HG02642 (cell line): ENCODE results near the gene ARL13B.
"Not testable (repeated sequence)": the region's sequence is repeated elsewhere in the genome, so short reads cannot be mapped to it uniquely, and the experiment has no call there.

Experiments used
- ATAC-seq: cut with Tn5 transposase; IDR thresholded peaks from one replicate; pipeline ENCODE4 v1.9.1; 2021; ENCODE audit warnings: mild to moderate bottlenecking; ENCODE audit not compliant: unreplicated experiment, poor library complexity

ARL13B gene

DNA sequence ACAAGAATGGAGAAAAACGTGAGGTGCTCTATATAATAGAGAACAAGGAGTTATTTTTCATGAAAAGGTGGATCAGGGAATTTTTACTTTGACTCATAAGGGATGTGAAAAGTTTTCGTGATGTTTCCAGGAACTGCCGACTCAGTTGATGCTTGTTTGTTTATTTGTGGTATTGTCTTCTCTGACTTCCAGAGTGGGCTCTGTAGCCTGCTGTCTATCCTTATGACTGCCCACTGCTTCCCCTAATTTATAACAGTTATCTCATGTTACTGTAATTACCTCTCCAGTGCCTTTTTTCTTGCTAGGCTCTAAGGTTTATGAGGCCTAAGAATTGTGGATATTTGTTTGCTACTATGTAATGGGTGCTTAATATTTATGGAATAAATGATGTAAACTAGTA is 12.3 kb downstream of the ARL13B start:
- ATAC-seq, result no peak

DNA sequence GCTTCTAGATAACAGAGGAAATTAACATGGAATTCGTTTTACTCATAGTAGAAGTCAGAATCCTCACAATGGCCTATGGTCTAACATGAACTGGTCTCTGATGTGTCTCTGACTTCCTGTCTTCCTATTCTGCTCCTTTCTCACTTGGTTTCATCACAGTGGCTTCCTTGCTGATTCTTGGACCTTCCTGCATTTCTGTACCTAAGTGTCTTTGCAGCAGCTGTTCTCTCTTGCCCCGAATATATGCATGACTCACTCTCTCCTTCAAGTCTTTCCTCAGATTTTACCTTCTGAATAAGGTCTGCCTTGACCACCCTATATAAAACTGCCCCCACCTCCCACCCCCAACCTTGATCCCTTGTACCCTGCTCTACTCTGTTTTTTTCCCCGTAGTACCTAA is 14.1 kb downstream of the ARL13B start:
- ATAC-seq, result no peak

DNA sequence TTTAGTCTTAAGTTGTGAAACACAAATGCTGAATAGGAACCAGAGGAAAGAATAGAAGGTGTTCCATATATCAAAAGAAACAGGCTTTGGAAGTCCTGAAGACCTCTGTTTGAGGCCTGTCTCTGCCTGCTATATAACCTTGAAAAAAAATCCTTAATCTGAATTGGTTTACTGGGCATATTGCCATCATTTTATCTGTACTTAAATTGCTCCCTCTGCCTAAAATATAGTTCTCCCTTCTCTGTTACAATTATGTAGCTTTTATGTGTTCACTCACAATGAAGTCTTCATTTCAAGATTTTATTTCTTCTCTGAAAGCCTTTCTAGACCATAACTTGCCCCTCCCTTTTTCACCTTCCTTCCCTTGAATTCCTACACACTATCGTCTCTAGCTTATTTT is 21.2 kb downstream of the ARL13B start:
- no peak for ATAC-seq

DNA sequence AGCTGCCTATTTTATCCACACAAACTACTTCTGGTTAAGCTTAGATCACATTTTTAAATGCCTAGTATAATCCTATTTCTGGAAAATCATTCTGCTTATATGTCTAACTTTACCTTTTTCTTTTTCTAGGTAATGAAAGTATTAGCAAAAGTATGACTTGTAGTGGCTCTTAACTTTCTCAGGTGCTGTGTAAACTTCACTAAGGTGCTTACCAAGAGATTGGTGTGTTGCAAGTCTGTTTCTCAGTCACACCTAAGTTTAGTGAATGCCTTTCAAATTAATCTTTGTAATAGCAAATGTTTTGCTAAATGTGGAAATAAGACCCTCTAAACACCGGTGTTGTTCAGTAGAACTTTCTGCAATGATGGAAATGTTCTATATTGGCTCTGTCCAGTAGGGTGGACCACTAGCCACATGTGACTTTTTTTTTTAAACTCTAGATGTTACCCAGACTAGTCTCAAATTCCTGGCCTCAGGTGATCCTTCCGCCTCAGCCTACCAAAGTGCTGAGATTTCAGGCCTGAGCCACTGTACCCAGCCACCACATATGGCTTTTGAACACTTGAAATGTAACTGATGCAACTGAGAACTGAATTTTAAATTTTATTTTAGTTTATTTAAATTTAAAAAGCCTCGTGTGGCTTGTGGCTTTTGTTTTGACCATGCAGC is 22.0 kb downstream of the ARL13B start:
- no peak for ATAC-seq

DNA sequence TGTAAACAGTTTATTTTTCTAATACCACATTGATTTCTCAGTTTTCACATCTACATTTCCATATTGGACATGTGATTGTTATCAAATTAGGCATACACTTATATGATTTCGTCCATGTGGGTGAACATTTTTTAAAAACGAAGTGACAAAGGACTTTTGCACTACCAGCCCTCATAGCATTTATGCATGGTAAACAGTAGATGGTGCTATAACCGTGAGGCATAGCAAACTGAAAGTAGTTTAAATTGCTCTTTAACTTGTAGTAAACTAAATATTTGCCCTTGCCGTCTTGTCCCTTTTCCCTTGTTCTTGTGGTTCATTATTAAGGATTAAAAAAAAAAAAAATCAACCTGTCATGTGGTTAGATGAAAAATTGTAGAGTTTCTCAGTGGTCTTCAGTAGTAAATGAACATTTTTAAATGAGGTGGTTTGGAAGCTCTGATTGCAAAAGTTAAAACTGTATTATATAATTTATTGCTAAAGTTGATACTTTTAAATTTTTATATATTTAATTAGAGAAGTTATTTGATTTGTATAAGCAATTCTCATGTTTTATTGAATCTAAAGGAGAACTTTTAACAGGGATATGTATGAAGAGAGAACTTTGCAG is 24.5 kb downstream of the ARL13B start:
- ATAC-seq, result peak; percentile 92

DNA sequence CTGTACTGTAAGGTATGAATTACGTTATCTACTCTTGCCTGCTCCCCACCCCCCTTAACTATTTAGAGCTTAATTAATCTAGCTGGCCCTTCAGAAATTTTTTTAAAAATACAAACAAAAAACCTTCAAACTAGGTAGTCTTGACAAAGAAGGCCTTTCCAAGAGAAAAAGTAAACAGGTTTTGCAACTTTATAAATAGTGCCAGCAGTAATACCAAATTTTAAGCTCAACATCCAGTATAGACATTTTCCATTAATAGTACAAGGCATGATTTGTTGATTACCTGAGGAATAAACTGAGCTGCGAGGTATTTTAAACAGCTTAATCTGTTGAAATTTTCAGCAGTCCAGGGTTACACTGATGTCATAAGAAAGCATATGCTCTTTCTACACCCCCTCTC is 28.3 kb downstream of the ARL13B start:
- no peak for ATAC-seq

DNA sequence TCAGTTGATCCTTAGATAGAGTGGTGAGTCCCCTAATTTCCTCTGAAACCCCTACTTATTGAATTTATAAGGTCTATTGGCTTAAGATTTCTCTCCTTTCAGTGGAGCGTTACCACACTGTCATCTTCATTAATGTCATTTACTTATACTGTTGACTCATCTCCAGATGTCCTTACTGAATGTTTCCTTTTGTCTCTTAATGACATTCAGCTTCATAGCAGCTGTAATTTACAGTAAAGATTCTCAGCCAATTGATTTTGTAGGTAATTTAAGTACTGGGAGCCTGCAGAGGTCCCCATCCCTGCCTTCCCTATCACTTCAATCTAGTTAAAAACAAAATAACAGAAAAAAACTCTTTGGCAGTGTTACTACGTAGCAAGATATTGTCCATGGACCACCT is 29.7 kb downstream of the ARL13B start:
- no peak for ATAC-seq

DNA sequence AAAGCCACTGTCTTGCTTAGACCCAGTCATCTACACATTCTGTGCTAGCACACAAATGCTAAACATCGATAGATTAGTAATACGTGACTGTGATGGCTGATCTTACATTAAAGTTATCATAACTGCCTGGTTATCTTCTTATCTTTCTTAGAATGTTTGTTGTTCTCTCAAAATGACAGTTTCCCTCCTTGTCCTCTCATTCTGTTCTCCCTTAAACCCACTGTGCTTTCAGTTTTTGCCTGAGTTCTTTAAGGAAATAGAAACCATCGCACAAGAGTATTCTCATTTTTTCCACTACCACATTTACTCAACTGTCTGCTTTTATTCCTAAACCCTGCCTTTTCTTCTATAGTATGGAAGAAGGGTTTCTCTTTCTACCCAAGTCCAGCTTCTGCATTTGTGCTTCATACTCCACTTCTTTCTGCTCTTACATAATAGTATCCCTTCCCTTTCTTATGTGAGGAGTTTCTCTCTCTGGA is 31.3 kb downstream of the ARL13B start:
- no peak for ATAC-seq

DNA sequence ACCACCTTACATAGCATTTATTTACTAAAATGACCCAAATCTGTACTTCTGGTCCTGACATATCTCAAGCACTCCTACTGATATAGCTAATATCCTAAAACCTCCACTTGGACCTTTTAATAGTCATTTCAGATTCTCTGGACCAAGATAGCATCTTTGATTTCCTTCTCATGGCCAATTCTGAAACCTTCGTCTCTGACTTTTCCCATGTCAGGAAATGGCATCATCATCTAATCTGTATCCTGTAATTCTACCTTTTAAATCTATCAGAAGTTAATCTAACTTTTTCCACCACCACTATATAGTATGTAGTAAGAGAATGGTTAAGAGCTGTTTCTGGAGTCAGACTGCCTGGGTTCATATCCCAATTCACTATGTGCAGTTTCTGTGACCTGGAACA is 32.2 kb downstream of the ARL13B start:
- ATAC-seq, result no peak

DNA sequence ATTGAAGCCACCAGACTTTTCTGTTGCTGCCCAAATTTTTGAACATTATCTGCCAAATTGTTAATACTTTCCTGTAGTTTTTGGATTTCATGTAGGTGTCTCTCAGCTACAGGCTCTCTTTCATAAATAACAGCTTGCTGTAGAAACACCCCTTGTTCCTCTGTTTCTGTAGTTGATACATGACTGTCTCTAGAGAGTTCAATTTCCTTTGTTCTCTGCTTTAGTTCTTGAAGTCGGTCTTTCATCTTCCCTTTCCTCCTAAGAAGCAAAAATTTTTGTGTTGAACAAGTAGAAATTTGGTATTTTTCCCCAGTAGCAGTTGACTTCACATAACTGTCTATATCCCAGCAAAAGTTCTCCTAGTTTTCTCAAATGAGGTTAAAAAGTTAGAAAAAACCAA is 35.1 kb downstream of the ARL13B start:
- ATAC-seq, result no peak

DNA sequence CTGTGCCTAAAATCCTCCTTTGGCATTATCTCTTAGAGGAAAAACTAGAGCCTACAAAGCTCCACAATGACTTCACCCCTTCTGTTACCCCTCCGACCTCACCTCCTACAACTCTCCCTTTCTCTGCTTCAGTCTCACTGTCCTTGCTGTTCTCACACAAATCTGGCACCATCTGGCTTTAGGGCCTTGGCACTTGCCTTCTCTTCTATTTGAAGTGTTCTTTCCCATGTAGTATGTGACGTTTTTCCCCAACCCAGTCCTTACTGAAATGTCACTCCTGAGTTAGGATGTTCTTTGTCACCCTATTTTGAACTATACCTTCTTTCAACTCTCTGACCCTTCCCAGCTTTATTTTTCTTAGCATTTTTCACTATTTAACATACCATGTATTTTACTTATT is 39.7 kb downstream of the ARL13B start:
- ATAC-seq, result no peak

DNA sequence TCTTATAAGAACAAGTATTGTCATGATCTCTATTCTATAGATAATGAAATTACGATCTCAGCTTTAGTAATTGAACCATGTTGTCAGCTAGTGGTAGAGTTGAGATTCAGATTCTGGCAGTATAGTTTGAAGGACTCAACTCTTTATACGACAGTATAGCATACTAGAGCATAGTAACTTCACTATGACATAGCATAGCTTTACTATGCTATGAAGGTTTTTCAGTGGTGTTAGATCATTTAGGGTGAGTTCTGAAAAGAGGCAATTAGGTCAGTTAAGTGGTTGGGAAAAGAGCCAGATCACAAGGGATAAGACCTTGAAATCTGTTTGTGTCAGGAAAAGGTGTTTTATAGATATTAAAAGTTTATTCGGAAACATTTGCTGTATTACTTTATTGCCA is 40.3 kb downstream of the ARL13B start:
- ATAC-seq, result no peak

DNA sequence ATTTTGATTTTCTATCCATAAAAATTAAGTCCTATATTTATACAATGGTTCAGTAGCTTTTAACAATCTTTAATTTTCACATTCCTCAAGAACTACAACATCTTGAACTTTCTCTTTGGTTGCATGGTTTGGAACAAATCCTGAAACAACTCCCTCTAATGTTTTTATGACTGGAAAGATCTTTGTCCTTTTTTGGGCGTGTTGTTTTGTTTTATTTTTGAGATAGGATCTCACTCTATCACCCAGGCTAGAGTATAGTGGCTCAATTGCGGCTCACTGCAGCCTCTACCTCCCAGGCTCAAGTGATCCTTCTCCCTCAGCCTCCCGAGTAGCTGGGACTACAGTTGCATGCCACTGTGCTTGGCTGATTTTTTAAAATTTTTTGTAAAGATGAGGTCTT is 44.4 kb downstream of the ARL13B start:
- ATAC-seq, result no peak

DNA sequence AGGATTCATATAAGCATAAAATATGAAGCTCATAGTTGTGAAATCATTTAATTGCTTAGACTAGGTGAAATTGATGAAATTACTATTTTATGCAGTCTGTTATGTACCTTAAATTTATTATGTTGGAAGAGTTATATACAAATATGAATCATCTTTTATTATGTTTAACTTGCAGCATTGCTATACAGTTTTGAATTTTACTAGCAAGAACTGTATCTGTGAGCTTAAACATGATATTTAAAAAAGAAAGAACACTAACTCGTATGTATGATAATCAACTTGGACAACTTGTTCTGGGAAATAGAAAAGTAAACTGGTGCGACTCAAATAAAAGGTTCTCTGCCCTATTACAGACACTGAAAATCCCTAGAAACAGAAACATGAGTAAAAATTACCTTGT is 46.7 kb downstream of the ARL13B start:
- no peak for ATAC-seq

DNA sequence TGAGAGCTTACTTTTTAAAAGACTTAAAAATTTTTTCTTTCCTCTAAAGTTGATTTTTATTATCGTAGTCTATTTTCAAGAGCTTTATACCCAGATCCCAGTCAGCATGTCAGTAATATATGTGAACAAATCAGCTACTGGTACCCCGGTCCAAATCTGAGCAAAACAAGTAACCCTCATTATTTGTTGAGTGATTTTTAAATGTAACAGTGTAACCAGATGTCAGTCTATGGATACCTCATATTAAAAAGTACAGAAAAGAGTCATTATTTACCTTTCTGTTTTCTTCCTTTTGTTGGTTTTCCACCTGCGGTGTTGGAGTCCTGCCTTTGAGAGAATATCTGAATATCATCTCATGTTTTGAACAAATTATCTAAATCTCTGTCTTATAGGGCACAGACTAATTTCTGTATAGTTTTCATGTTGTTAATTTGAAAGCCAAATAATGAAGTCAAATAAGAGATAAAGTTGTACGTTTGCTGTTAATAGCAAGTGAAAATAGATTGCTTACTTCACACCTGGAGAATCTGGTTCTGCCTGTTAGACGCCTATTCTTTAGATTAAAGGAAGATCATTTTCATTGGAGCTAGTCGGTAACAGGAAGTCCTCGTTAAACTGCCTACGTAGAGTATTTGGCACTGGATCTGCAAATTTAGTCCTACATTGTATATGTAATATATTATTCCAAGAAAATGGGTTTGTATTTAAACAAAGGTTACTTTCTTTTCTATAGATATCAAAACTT is 48.3 kb downstream of the ARL13B start, which contains the start of gene STX19:
STX19 (minus strand) TSS at position 505 of the 745 bp plus-strand sequence. CDS start 13,328 bp downstream, outside the sequence.
- ATAC-seq, result no peak

DNA sequence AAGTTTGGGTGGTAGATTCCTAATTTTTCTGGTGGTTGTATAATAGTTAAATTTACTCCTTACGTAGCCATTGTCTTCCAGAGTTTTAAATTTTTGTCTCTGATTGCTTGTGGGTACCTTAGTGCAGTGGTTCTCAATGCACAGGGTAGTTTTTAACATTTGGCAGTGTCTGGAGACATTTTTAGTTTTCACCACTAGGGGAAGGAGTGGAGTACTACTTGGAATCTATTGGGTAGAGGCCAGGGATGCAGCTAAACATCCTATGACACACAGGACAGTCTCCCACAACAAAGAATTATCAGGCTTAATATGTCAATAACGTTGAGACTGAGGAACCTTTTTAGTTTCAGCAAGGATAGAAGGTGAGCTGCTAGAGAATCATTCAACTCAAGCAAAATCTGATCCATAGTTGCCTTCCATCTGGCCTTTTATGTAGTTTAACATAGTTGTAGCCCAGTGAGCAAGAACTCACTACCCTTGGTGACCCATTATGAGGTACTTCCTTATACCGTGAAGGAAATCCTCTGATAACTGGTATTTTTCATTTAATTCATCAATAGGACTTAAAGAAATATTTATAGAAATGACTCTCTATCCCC is 57.1 kb downstream of the ARL13B start:
- ATAC-seq, result peak; percentile 81

DNA sequence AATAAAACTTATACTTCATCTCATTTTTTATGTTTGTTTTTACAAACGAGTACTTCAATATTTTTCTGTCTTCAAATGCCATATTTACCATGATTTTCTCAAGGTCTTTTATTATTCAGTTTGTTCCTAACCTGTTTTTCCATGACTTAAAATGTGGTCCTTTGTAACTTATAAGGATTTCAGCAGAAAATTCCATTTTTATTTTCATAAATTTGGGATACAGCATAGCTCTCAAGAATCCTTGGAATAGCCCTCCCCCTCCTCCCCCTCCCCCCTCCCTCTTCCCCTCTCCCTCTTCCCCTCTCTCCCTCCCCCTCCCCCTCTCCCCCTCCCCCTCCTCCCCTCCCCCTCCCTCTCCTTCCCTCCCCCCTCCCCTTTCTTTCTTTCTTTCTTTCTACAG is 63.3 kb downstream of the ARL13B start:
- no peak for ATAC-seq

DNA sequence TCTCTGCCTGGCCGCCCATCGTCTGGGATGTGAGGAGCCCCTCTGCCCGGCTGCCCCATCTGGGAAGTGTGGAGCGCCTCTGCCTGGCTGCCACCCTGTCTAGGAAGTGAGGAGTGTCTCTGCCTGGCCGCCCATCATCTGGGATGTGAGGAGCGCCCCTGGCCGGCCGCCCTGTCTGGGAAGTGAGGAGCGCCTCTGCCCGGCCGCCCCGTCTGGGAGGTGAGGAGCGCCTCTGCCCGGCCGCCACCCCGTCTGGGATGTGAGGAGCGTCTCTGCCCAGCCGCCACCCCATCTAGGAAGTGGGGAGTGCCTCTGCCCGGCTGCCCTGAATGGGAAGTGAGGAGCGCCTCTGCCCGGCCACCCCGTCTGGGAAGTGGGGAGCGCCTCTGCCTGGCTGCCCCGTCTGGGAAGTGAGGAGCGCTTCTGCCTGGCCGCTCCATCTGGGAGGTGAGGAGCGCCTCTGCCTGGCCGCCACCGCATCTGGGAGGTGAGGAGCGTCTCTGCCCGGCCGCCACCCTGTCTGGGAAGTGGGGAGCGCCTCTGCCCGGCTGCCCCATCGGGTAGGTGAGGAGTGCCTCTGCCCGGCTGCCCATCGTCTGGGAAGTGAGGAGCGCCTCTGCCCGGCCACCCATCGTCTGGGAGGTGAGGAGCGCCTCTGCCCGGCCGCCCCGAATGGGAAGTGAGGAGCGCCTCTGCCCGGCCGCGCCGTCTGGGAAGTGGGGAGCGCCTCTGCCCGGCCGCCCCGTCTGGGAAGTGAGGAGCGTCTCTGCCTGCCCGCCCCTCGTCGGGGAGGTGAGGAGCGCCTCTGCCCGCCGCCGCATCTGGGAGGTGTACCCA is 64.4 kb downstream of the ARL13B start:
- ATAC-seq, result not testable (repeated sequence)

DNA sequence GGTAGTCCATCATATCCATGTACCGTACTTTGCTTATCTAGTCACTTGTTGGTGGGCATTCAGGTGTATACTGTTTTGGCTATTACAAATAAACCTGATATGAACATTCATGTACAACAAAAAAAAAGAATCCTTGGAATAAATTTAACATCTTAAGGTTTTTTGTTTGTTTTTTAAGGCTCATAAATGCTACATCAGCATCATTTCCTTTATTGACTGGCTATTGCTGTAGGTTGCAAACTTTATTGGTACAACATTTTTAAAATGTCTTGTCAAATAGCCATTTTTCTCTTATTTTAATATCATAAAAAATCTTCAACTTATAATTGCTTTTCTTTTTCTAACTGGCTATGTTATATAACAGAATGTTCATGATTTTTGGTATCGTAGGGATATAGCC is 66.6 kb downstream of the ARL13B start:
- no peak for ATAC-seq

DNA sequence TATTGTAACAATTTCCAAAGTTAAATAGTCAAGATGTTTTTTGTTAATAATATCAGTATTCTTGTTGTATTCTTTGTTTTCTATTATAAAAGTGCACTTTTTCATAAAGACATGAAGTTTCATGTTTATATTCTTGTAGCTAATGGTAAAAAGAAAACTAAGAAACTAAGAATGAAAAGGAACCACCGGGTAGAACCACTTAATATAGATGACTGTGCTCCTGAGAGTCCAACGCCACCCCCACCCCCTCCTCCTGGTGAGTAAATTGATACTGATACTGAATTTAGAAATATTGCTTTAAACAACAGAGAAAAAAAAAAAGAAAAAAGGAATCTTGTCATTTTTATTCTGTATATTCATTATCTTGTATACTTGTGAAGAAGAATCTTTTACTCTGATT is 69.3 kb downstream of the ARL13B start:
- no peak for ATAC-seq
